ENCODE measurements around the gene MAPK4. TPM values are rescaled to one million over a fixed set of nuclear protein-coding genes. Genes with fewer than 3 reads are reported as not detected.
"Not testable (repeated sequence)": the region's sequence is repeated elsewhere in the genome, so short reads cannot be mapped to it uniquely, and the experiment has no call there.

The MAPK4 gene
- total and polyA plus RNA-seq, 12 donors, result 7.5 to 86.9 (median 37.1) TPM

GRCh38 chr18:50569930-50570329 is 10.0 kb downstream of the MAPK4 start:
- Histone ChIP-seq H3K36me3 (no peaks in the 10 kb centered on the region), H3K27ac (no peak overlapping the region), H3K4me3 (no peak overlapping the region), H3K9me3 (peaks cover 0 to 10% (median 0%) of the 10 kb centered on the region in 11 donors), H3K4me1 (peaks cover 0 to 6% (median 0%) of the 10 kb centered on the region in 9 donors), H3K27me3 (peaks cover 0 to 8% (median 0%) of the 10 kb centered on the region in 7 donors)
- DNase-seq, result no peak
- intact Hi-C loops (cut with DNase I), result loop anchor here in 1 of 10 donors (10.0 kb wide), 1 partner anchor 95 kb away; no protein-coding TSS in a partner anchor
- no peak for TF ChIP-seq CTCF (IDR thresholded peaks at IDR 0.05)
- peak in 1 of 8 donors; percentile 47 for ATAC-seq

- Histone ChIP-seq H3K9me3 (peaks cover 0 to 10% (median 0%) of the 10 kb centered on the region in 11 donors), H3K4me1 (peaks cover 0 to 6% (median 0%) of the 10 kb centered on the region in 9 donors), H3K36me3 (no peaks in the 10 kb centered on the region), H3K4me3 (no peak overlapping the region), H3K27ac (no peak overlapping the region), H3K27me3 (peaks cover 0 to 4% (median 0%) of the 10 kb centered on the region in 7 donors)
- no peak for DNase-seq
- ATAC-seq, result no peak
- WGBS, 2 donors, result 36 to 47% methylated on average over 2 of the region's 2 CpGs
- no peak for TF ChIP-seq CTCF (IDR thresholded peaks at IDR 0.05)
- intact Hi-C loops (cut with DNase I), result no loop called here
Observed at GRCh38 chr18:50571606-50572005, 11.7 kb downstream of the MAPK4 start.

GRCh38 chr18:50573196-50573595 is 13.3 kb downstream of the MAPK4 start:
- H3K27ac ChIP-seq; H3K4me3 ChIP-seq; H3K27me3 ChIP-seq; H3K9me3 ChIP-seq; DNase-seq; H3K4me1 ChIP-seq; H3K36me3 ChIP-seq; intact Hi-C loops (cut with DNase I): not testable (repeated sequence)
- WGBS, 2 donors, result 80 to 81% methylated on average over 3 of the region's 3 CpGs
- ATAC-seq, result peak in 1 of 8 donors; percentile 39

- DNase-seq (no peak), ATAC-seq (no peak)
- TF ChIP-seq CTCF (IDR thresholded peaks at IDR 0.05), result no peak
- no peaks in the 10 kb centered on the region for H3K27me3 ChIP-seq
- no peak overlapping the region for H3K27ac ChIP-seq
- 76 to 95% methylated on average over 3 of the region's 3 CpGs for WGBS, 2 donors
- peaks cover 0 to 14% (median 0%) of the 10 kb centered on the region in 9 donors for H3K4me1 ChIP-seq
- intact Hi-C loops (cut with DNase I), result no loop called here
- peaks cover 0 to 3% (median 0%) of the 10 kb centered on the region in 11 donors for H3K9me3 ChIP-seq
- H3K4me3 ChIP-seq, result no peak overlapping the region
- no peaks in the 10 kb centered on the region for H3K36me3 ChIP-seq
Observed at GRCh38 chr18:50573679-50574078, 13.8 kb downstream of the MAPK4 start.

- H3K9me3 ChIP-seq, result no peaks in the 10 kb centered on the region
- DNase-seq, result no peak
- TF ChIP-seq CTCF (IDR thresholded peaks at IDR 0.05), result no peak
- peaks cover 0 to 41% (median 4%) of the 10 kb centered on the region in 9 donors for H3K4me1 ChIP-seq
- H3K36me3 ChIP-seq, result no peaks in the 10 kb centered on the region
- H3K27ac ChIP-seq, result no peak overlapping the region
- intact Hi-C loops (cut with DNase I), result no loop called here
- WGBS, 2 donors, result 75% methylated on average over 6 of the region's 6 CpGs
- ATAC-seq, result no peak
- no peaks in the 10 kb centered on the region for H3K27me3 ChIP-seq
- H3K4me3 ChIP-seq, result no peak overlapping the region
Observed at GRCh38 chr18:50578030-50578429, 18.1 kb downstream of the MAPK4 start.
